Measurements from ENCODE around the gene LYL1. TPM values are rescaled to one million over a fixed set of nuclear protein-coding genes. Genes with fewer than 3 reads are reported as not detected.

Gene LYL1
- total and polyA plus RNA-seq, 2 of the 13 experiments (the other 11 are each of a cell fraction or from before 2014, with no cell fraction given) = 0.75 to 0.92 TPM

- 0 out of 2 replicates have a peak, but pooled peaks have one; percentile 56 for TF ChIP-seq ZNF142 (CRISPR knock-in tag; IDR thresholded peaks at IDR 0.05)
- TF ChIP-seq NCOA2 (CRISPR knock-in tag; IDR thresholded peaks at IDR 0.05) = 0 out of 2 replicates have a peak, but pooled peaks have one; percentile 25
- 0 out of 2 replicates have a peak, but pooled peaks have one; percentile 3 for TF ChIP-seq TBX2 (CRISPR knock-in tag; IDR thresholded peaks at IDR 0.05; ENCODE audit: borderline replicate concordance)
- TF ChIP-seq PCBP1 (IDR thresholded peaks at IDR 0.05; ENCODE audit: borderline replicate concordance, low read depth, low read length) = 0 out of 2 replicates have a peak, but pooled peaks have one; percentile 76
- TF ChIP-seq ZNF775 (CRISPR knock-in tag; IDR thresholded peaks at IDR 0.05; ENCODE audit: borderline replicate concordance) = no peak
- no peak for TF ChIP-seq LCORL (IDR thresholded peaks at IDR 0.05)
- TF ChIP-seq LCORL (CRISPR knock-in tag; IDR thresholded peaks at IDR 0.05) = peak; percentile 85
- peak; percentile 60; the same call in 1 of the 2 replicates for TF ChIP-seq ARNT2 (CRISPR knock-in tag; IDR thresholded peaks at IDR 0.05; ENCODE audit: low read depth)
- TF ChIP-seq ZBTB1 (CRISPR knock-in tag; IDR thresholded peaks at IDR 0.05; ENCODE audit: borderline replicate concordance) = no peak
- no peak for TF ChIP-seq ZNF460 (CRISPR knock-in tag; IDR thresholded peaks at IDR 0.05; ENCODE audit: borderline replicate concordance)
- 0 out of 2 replicates have a peak, but pooled peaks have one; percentile 24 for TF ChIP-seq ZNF709 (CRISPR knock-in tag; IDR thresholded peaks at IDR 0.05)
- TF ChIP-seq ZBTB2 (CRISPR knock-in tag; IDR thresholded peaks at IDR 0.05; ENCODE audit: low read depth) = no peak
- TF ChIP-seq CENPX (CRISPR knock-in tag; IDR thresholded peaks at IDR 0.05) = no peak
- no peak for TF ChIP-seq ZNF205 (CRISPR knock-in tag; IDR thresholded peaks at IDR 0.05)
- TF ChIP-seq ZKSCAN1 (IDR thresholded peaks at IDR 0.05; ENCODE audit: low read length) = no peak
- no peak for TF ChIP-seq MXD1 (CRISPR knock-in tag; IDR thresholded peaks at IDR 0.05)
- TF ChIP-seq ZNF503 (CRISPR knock-in tag; IDR thresholded peaks at IDR 0.05) = no peak
Measured at GRCh38 chr19:13060964-13061927, 41.4 kb downstream of the LYL1 start (continued).
